Astrocyte (in vitro differentiated cells and primary cell): ENCODE results near the gene DCTPP1. TPM values are rescaled to one million over a fixed set of nuclear protein-coding genes. Genes with fewer than 3 reads are reported as not detected.

Experiments used
- DNase-seq: peaks from one replicate; pipeline ENCODE4 v3.0.0-alpha.2; 2010; ENCODE audit warnings: low read depth
- FAIRE-seq: peaks from 2 replicates; lab custom pipeline; 2011; peaks lifted over from hg19 to GRCh38; lab: Jason Lieb, UNC
- H2AFZ ChIP-seq: 2 replicates; pipeline ENCODE4 v1.6.0; 2012; ENCODE audit warnings: low read depth, low read length, inconsistent platforms
- H3K27ac ChIP-seq: 2 replicates; pipeline ENCODE4 v1.5.1; 2011; ENCODE audit warnings: low read depth, low read length, inconsistent platforms
- H3K27me3 ChIP-seq: 2 replicates; pipeline ENCODE4 v1.6.0; 2011; ENCODE audit warnings: low read length, inconsistent platforms; ENCODE audit not compliant: insufficient read depth
- H3K36me3 ChIP-seq: 2 replicates; pipeline ENCODE4 v1.5.1; 2011; ENCODE audit warnings: low read length, inconsistent platforms; ENCODE audit not compliant: insufficient read depth
- H3K4me1 ChIP-seq: 2 replicates; pipeline ENCODE4 v1.5.1; 2011; ENCODE audit warnings: low read length, inconsistent platforms; ENCODE audit not compliant: insufficient read depth
- H3K4me2 ChIP-seq: 2 replicates; pipeline ENCODE4 v1.6.0; 2012; ENCODE audit warnings: low read length, inconsistent platforms
- H3K4me3 ChIP-seq: 2 replicates; pipeline ENCODE4 v1.5.1; 2011; ENCODE audit warnings: low read depth, mild to moderate bottlenecking, low read length, inconsistent platforms; ENCODE audit not compliant: insufficient read depth
- H3K79me2 ChIP-seq: 2 replicates; pipeline ENCODE4 v1.6.0; 2012; ENCODE audit warnings: mild to moderate bottlenecking, low read length, inconsistent platforms; ENCODE audit not compliant: insufficient read depth
- H3K9ac ChIP-seq: 2 replicates; pipeline ENCODE4 v1.6.0; 2012; ENCODE audit warnings: mild to moderate bottlenecking, low read length, inconsistent platforms
- H3K9me3 ChIP-seq: 2 replicates; pipeline ENCODE4 v1.5.1; 2012; ENCODE audit warnings: low read depth, mild to moderate bottlenecking, low read length, inconsistent platforms; ENCODE audit not compliant: insufficient read depth
- H4K20me1 ChIP-seq: 2 replicates; pipeline ENCODE4 v1.6.0; 2012; ENCODE audit warnings: low read length, inconsistent platforms; ENCODE audit not compliant: insufficient read depth
- H3K27ac Mint-ChIP-seq: one replicate; pipeline ENCODE4 v1.8.0; 2021; ENCODE audit warnings: mild to moderate bottlenecking, mixed read lengths; ENCODE audit not compliant: unreplicated experiment
- H3K27me3 Mint-ChIP-seq: one replicate; pipeline ENCODE4 v1.8.0; 2021; ENCODE audit warnings: low read depth, mixed read lengths; ENCODE audit not compliant: unreplicated experiment
- H3K36me3 Mint-ChIP-seq: one replicate; pipeline ENCODE4 v1.8.0; 2021; ENCODE audit warnings: low read depth, mixed read lengths; ENCODE audit not compliant: unreplicated experiment
- H3K4me1 Mint-ChIP-seq: one replicate; pipeline ENCODE4 v1.8.0; 2021; ENCODE audit warnings: low read depth, mixed read lengths; ENCODE audit not compliant: unreplicated experiment
- H3K4me3 Mint-ChIP-seq: one replicate; pipeline ENCODE4 v1.8.0; 2021; ENCODE audit warnings: mild to moderate bottlenecking, moderate library complexity, mixed read lengths; ENCODE audit not compliant: unreplicated experiment
- H3K9me3 Mint-ChIP-seq: one replicate; pipeline ENCODE4 v1.8.0; 2021; ENCODE audit warnings: mild to moderate bottlenecking, mixed read lengths; ENCODE audit not compliant: unreplicated experiment
- EZH2 ChIP-seq: IDR thresholded peaks from 2 replicates; pipeline ENCODE4 v1.6.1; 2012; ENCODE audit warnings: mild to moderate bottlenecking, low read length, inconsistent platforms; ENCODE audit not compliant: insufficient read depth
- total RNA-seq: library from RNA; stranded (reverse); gene quantifications from 2 replicates; pipeline ENCODE4 v1.2.1, GENCODE V29; 2021
- TF ChIP-seq, protein P1 (sequence below): IDR thresholded peaks from 2 replicates; pipeline ENCODE4 v1.5.1; 2011; ENCODE audit warnings: low read depth, mild to moderate bottlenecking, inconsistent platforms, low read length, moderate library complexity; ENCODE audit not compliant: insufficient read depth

DCTPP1 gene
- total RNA-seq, 1 donor from 2014 or later: 36.5 TPM

DNA sequence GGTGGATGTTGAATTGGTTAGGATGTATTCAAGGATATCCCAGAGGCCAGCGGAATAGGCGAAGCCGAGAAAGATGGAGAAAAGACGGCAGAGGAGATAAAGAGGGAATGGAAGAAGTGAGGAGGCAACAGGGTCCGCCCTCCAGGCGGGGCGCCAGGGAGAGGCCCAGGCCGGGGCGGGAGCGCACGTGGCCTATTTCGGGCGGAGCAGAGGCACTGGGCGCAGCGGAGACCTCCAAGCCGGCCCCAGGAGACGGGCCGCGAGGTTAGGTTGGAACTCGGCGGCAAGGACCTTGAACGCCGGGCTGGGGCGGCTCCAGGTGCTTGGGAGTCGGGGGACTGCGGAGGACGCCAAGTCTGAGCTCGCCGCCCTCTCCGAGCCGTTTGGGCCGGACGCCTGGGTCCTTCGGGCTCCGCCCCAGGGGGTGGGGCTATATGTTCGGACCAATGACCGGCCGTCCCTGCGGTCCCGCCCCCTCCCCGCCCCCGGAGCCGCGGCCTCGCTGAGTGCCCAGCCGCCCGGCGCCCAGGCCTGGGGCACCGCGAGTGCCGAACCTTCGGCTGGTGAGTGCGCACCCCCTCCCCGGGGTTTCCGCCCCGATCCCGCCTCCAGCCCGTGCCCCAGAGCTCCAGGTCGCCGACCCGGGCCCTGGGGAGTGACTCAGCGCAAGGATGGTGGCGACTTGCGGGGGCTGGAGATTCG is 22.6 kb downstream of the DCTPP1 start, which contains the start of gene ZNF771:
TSS of gene ZNF771 (plus strand) at position 505 of the 702 bp plus-strand sequence. CDS start 448 bp downstream, outside the sequence.
- Histone ChIP-seq H3K4me1 (peaks cover 21% of the 10 kb centered on the region), H3K4me3 (peak within 1 kb of the TSS; percentile 69), H3K4me2 (peak within 1 kb of the TSS; percentile 96), H3K79me2 (peaks cover 34% of the 10 kb centered on the region), H3K36me3 (peaks cover 14% of the 10 kb centered on the region), H2AFZ (peak within 1 kb of the TSS; percentile 95), H4K20me1 (peaks cover 32% of the 10 kb centered on the region), H3K9me3 (no peaks in the 10 kb centered on the region), H3K27me3 (no peaks in the 10 kb centered on the region), H3K9ac (peak within 1 kb of the TSS; percentile 90), H3K27ac (peak within 1 kb of the TSS; percentile 84)
- FAIRE-seq (no peak), DNase-seq (peak; percentile 72)
- peaks cover 2% of the 10 kb centered on the region for H3K36me3 Mint-ChIP-seq
- no peaks in the 10 kb centered on the region for H3K9me3 Mint-ChIP-seq
- no peak for TF ChIP-seq EZH2
- TF ChIP-seq, protein P1, sequence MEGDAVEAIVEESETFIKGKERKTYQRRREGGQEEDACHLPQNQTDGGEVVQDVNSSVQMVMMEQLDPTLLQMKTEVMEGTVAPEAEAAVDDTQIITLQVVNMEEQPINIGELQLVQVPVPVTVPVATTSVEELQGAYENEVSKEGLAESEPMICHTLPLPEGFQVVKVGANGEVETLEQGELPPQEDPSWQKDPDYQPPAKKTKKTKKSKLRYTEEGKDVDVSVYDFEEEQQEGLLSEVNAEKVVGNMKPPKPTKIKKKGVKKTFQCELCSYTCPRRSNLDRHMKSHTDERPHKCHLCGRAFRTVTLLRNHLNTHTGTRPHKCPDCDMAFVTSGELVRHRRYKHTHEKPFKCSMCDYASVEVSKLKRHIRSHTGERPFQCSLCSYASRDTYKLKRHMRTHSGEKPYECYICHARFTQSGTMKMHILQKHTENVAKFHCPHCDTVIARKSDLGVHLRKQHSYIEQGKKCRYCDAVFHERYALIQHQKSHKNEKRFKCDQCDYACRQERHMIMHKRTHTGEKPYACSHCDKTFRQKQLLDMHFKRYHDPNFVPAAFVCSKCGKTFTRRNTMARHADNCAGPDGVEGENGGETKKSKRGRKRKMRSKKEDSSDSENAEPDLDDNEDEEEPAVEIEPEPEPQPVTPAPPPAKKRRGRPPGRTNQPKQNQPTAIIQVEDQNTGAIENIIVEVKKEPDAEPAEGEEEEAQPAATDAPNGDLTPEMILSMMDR: no peak
- peak within 1 kb of the TSS; percentile 43 for H3K27ac Mint-ChIP-seq
- H3K4me3 Mint-ChIP-seq: peak within 1 kb of the TSS; percentile 85
- no peaks in the 10 kb centered on the region for H3K27me3 Mint-ChIP-seq
- H3K4me1 Mint-ChIP-seq: peaks cover 13% of the 10 kb centered on the region

DNA sequence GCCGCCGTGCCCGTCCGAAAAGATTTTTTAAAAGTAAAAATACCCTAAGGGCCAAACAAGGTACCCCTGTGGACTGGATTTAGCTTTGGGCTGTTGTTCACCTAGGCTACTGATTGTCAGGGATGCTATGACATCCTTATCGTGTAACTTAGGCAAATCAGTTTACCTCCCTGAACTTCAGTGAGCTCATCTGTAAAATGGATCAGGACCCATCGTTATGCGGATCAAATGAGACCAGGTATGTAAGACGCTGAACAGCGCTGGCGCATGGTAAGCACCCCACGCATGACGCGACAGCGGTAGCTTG is 23.1 kb downstream of the DCTPP1 start:
- DNase-seq (no peak), FAIRE-seq (no peak)
- H3K9me3 ChIP-seq: no peaks in the 10 kb centered on the region
- peaks cover 27% of the 10 kb centered on the region for H4K20me1 ChIP-seq
- peaks cover 21% of the 10 kb centered on the region for H3K4me1 ChIP-seq
- Mint-ChIP-seq H3K4me1 (peaks cover 11% of the 10 kb centered on the region), H3K4me3 (peak overlapping the region; percentile 83), H3K27ac (peak overlapping the region; percentile 15), H3K9me3 (no peaks in the 10 kb centered on the region), H3K36me3 (no peaks in the 10 kb centered on the region), H3K27me3 (no peaks in the 10 kb centered on the region)
- peak overlapping the region; percentile 96 for H3K4me2 ChIP-seq
- H3K27ac ChIP-seq: peak overlapping the region; percentile 84
- peaks cover 8% of the 10 kb centered on the region for H3K36me3 ChIP-seq
- H2AFZ ChIP-seq: peak overlapping the region; percentile 95
- H3K9ac ChIP-seq: peak overlapping the region; percentile 90
- peak overlapping the region; percentile 69 for H3K4me3 ChIP-seq
- peaks cover 29% of the 10 kb centered on the region for H3K79me2 ChIP-seq
- no peak for TF ChIP-seq EZH2
- TF ChIP-seq, protein P1: no peak
- no peaks in the 10 kb centered on the region for H3K27me3 ChIP-seq
